Karpas-422 (cell line): ENCODE data around the gene CRYBG3. TPM values are rescaled to one million over a fixed set of nuclear protein-coding genes. Genes with fewer than 3 reads are reported as not detected.

Experiments used
- DNase-seq: peaks from one replicate; pipeline ENCODE4 v3.0.0-alpha.2; 2015
- H2AFZ ChIP-seq: fragments of 200-600 bp; sonication (generic); 2 replicates; pipeline ENCODE4 v1.6.1; 2014; ENCODE audit warnings: antibody characterized with exemption, low read length, mixed read lengths
- H3K27ac ChIP-seq: fragments of 200-600 bp; sonication (generic); 2 replicates; pipeline ENCODE4 v1.5.1; 2014; ENCODE audit warnings: mild to moderate bottlenecking, low read length, moderate library complexity
- H3K27me3 ChIP-seq: fragments of 200-600 bp; sonication (generic); 2 replicates; pipeline ENCODE4 v1.6.1; 2014; ENCODE audit warnings: low read length, mixed read lengths
- H3K36me3 ChIP-seq: fragments of 200-600 bp; sonication (generic); 2 replicates; pipeline ENCODE4 v1.6.1; 2014; ENCODE audit warnings: low read length, mixed read lengths; ENCODE audit not compliant: insufficient read depth
- H3K4me1 ChIP-seq: fragments of 200-600 bp; sonication (generic); 2 replicates; pipeline ENCODE4 v1.6.1; 2014; ENCODE audit warnings: mild to moderate bottlenecking, low read length, mixed read lengths
- H3K4me2 ChIP-seq: fragments of 200-600 bp; sonication (generic); 2 replicates; pipeline ENCODE4 v1.6.1; 2014; ENCODE audit warnings: low read length, low read depth, mild to moderate bottlenecking; ENCODE audit not compliant: poor library complexity, severe bottlenecking
- H3K4me3 ChIP-seq: fragments of 200-600 bp; sonication (generic); 2 replicates; pipeline ENCODE4 v1.5.1; 2014; ENCODE audit warnings: mild to moderate bottlenecking, antibody characterized with exemption, low read length, mixed read lengths
- H3K79me2 ChIP-seq: fragments of 200-600 bp; sonication (generic); 2 replicates; pipeline ENCODE4 v1.6.1; 2014; ENCODE audit warnings: mild to moderate bottlenecking, low read length, mixed read lengths
- H3K9ac ChIP-seq: fragments of 200-600 bp; sonication (generic); 2 replicates; pipeline ENCODE4 v1.6.0; 2014; ENCODE audit warnings: low read length
- H3K9me2 ChIP-seq: fragments of 200-600 bp; sonication (generic), shearing (Covaris generic); replicated peaks from 2 replicates; pipeline ENCODE4 v1.6.0; 2014; ENCODE audit warnings: mild to moderate bottlenecking, low read length, moderate library complexity; ENCODE audit not compliant: insufficient read depth
- H3K9me3 ChIP-seq: fragments of 300-700, 200-600 bp; sonication (generic); 2 replicates; pipeline ENCODE4 v1.6.1; 2014; ENCODE audit warnings: low read length, mixed read lengths
- H4K20me1 ChIP-seq: fragments of 200-600 bp; sonication (generic); 2 replicates; pipeline ENCODE4 v1.6.1; 2014; ENCODE audit warnings: mild to moderate bottlenecking, antibody characterized with exemption, low read length, low read depth; ENCODE audit not compliant: insufficient read depth
- total RNA-seq: library from RNA; depleted of rRNA; stranded (reverse); fragments of >200 nt; shearing (Covaris generic); gene quantifications from 2 replicates; pipeline ENCODE4 v1.2.3, GENCODE V29; 2014; ENCODE audit warnings: low replicate concordance

The CRYBG3 gene
- total RNA-seq, 1 experiment from 2014 or later, result 1.1 TPM

- no peak overlapping the region for H3K4me2 ChIP-seq
- H3K9me3 ChIP-seq, result no peaks in the 10 kb centered on the region
- no peaks in the 10 kb centered on the region for H3K9me2 ChIP-seq
- no peaks in the 10 kb centered on the region for H3K4me1 ChIP-seq
- H3K79me2 ChIP-seq, result no peaks in the 10 kb centered on the region
- H3K9ac ChIP-seq, result no peak overlapping the region
- DNase-seq, result no peak
- H3K27ac ChIP-seq, result no peak overlapping the region
- no peaks in the 10 kb centered on the region for H3K36me3 ChIP-seq
- H2AFZ ChIP-seq, result no peak overlapping the region
- no peaks in the 10 kb centered on the region for H4K20me1 ChIP-seq
- no peaks in the 10 kb centered on the region for H3K27me3 ChIP-seq
- no peak overlapping the region for H3K4me3 ChIP-seq
Measured at GRCh38 chr3:97981886-97982285, 160.1 kb downstream of the CRYBG3 start.

- Histone ChIP-seq H3K27ac (no peak overlapping the region), H4K20me1 (no peaks in the 10 kb centered on the region), H3K4me3 (no peak overlapping the region), H3K9me3 (no peaks in the 10 kb centered on the region), H3K36me3 (no peaks in the 10 kb centered on the region), H3K9ac (no peak overlapping the region), H3K4me1 (no peaks in the 10 kb centered on the region), H3K9me2 (no peaks in the 10 kb centered on the region), H2AFZ (no peak overlapping the region), H3K27me3 (no peaks in the 10 kb centered on the region), H3K4me2 (no peak overlapping the region), H3K79me2 (no peaks in the 10 kb centered on the region)
- DNase-seq, result no peak
Measured at GRCh38 chr3:97983933-97984491, 162.2 kb downstream of the CRYBG3 start.

GRCh38 chr3:97987306-97987705 is 165.5 kb downstream of the CRYBG3 start:
- no peak for DNase-seq
- no peaks in the 10 kb centered on the region for H3K9me2 ChIP-seq
- no peaks in the 10 kb centered on the region for H3K4me1 ChIP-seq
- no peaks in the 10 kb centered on the region for H3K79me2 ChIP-seq
- no peaks in the 10 kb centered on the region for H4K20me1 ChIP-seq
- H3K4me2 ChIP-seq, result no peak overlapping the region
- H3K9me3 ChIP-seq, result no peaks in the 10 kb centered on the region
- H2AFZ ChIP-seq, result no peak overlapping the region
- no peaks in the 10 kb centered on the region for H3K36me3 ChIP-seq
- no peak overlapping the region for H3K4me3 ChIP-seq
- no peaks in the 10 kb centered on the region for H3K27me3 ChIP-seq
- no peak overlapping the region for H3K9ac ChIP-seq
- H3K27ac ChIP-seq, result no peak overlapping the region

- Histone ChIP-seq H3K27ac (no peak overlapping the region), H2AFZ (no peak overlapping the region), H3K27me3 (no peaks in the 10 kb centered on the region), H3K4me2 (no peak overlapping the region), H3K4me3 (no peak overlapping the region), H4K20me1 (no peaks in the 10 kb centered on the region), H3K4me1 (no peaks in the 10 kb centered on the region), H3K9ac (no peak overlapping the region), H3K9me2 (no peaks in the 10 kb centered on the region), H3K9me3 (no peaks in the 10 kb centered on the region), H3K36me3 (no peaks in the 10 kb centered on the region), H3K79me2 (no peaks in the 10 kb centered on the region)
- no peak for DNase-seq
Measured at GRCh38 chr3:97988784-97989568, 167.2 kb downstream of the CRYBG3 start.

GRCh38 chr3:97990624-97991292 is 168.9 kb downstream of the CRYBG3 start:
- DNase-seq, result no peak
- Histone ChIP-seq H3K4me3 (no peak overlapping the region), H2AFZ (no peak overlapping the region)

GRCh38 chr3:97991293-97991682 is 169.5 kb downstream of the CRYBG3 start:
- no peaks in the 10 kb centered on the region for H3K9me2 ChIP-seq
- H3K36me3 ChIP-seq, result no peaks in the 10 kb centered on the region
- no peaks in the 10 kb centered on the region for H3K27me3 ChIP-seq
- H3K4me1 ChIP-seq, result no peaks in the 10 kb centered on the region
- no peak for DNase-seq
- no peak overlapping the region for H3K27ac ChIP-seq
- H3K9ac ChIP-seq, result no peak overlapping the region
- H3K4me3 ChIP-seq, result no peak overlapping the region
- H2AFZ ChIP-seq, result no peak overlapping the region
- H3K79me2 ChIP-seq, result no peaks in the 10 kb centered on the region
- no peak overlapping the region for H3K4me2 ChIP-seq
- no peaks in the 10 kb centered on the region for H4K20me1 ChIP-seq
- no peaks in the 10 kb centered on the region for H3K9me3 ChIP-seq

More at GRCh38 chr3:97990624-97991292, 168.9 kb downstream of the CRYBG3 start:
- H3K27ac ChIP-seq, result no peak overlapping the region
- H3K9me3 ChIP-seq, result no peaks in the 10 kb centered on the region
- H4K20me1 ChIP-seq, result no peaks in the 10 kb centered on the region
- H3K9ac ChIP-seq, result no peak overlapping the region
- H3K79me2 ChIP-seq, result no peaks in the 10 kb centered on the region
- no peak overlapping the region for H3K4me2 ChIP-seq
- no peaks in the 10 kb centered on the region for H3K4me1 ChIP-seq
- H3K27me3 ChIP-seq, result no peaks in the 10 kb centered on the region
- no peaks in the 10 kb centered on the region for H3K9me2 ChIP-seq
- H3K36me3 ChIP-seq, result no peaks in the 10 kb centered on the region

- DNase-seq, result no peak
- Histone ChIP-seq H3K4me1 (no peaks in the 10 kb centered on the region), H3K9me3 (no peaks in the 10 kb centered on the region), H3K36me3 (no peaks in the 10 kb centered on the region), H2AFZ (no peak overlapping the region), H3K9ac (no peak overlapping the region), H3K4me2 (no peak overlapping the region), H3K27me3 (no peaks in the 10 kb centered on the region), H4K20me1 (no peaks in the 10 kb centered on the region), H3K4me3 (no peak overlapping the region), H3K9me2 (no peaks in the 10 kb centered on the region), H3K27ac (no peak overlapping the region), H3K79me2 (no peaks in the 10 kb centered on the region)
Measured at GRCh38 chr3:97992547-97993173, 170.8 kb downstream of the CRYBG3 start.

GRCh38 chr3:97993526-97993925 is 171.7 kb downstream of the CRYBG3 start:
- Histone ChIP-seq H3K4me1 (no peaks in the 10 kb centered on the region), H2AFZ (no peak overlapping the region), H3K4me2 (no peak overlapping the region), H3K9me3 (no peaks in the 10 kb centered on the region), H3K9ac (no peak overlapping the region), H3K9me2 (no peaks in the 10 kb centered on the region), H3K27me3 (no peaks in the 10 kb centered on the region), H3K27ac (no peak overlapping the region), H4K20me1 (no peaks in the 10 kb centered on the region), H3K4me3 (no peak overlapping the region), H3K79me2 (no peaks in the 10 kb centered on the region), H3K36me3 (no peaks in the 10 kb centered on the region)
- DNase-seq, result no peak
